Activated T-helper 9 cell treated with anti-CD3 and anti-CD28 coated beads, Interleukin-2, amount 50 U/mL, for 16 hours (primary cell): ENCODE measurements around the gene PRKAA1.
A peak's percentile ranks its signal among the peaks of the same experiment; 100 is the strongest.

Source experiments
- DNase-seq: peaks from one replicate; pipeline ENCODE4 v3.0.0-alpha.2; 2020; ENCODE audit warnings: low read depth

Gene PRKAA1

GRCh38 chr5:40780199-40780598 lies 18.0 kb downstream of the PRKAA1 start:
- DNase-seq = no peak

GRCh38 chr5:40779561-40779960 lies 18.6 kb downstream of the PRKAA1 start:
- no peak for DNase-seq

GRCh38 chr5:40778133-40778532 lies 20.0 kb downstream of the PRKAA1 start:
- DNase-seq = no peak

- no peak for DNase-seq
Observed at GRCh38 chr5:40776658-40776977, 21.6 kb downstream of the PRKAA1 start.

- no peak for DNase-seq
Observed at GRCh38 chr5:40775846-40776657, 22.1 kb downstream of the PRKAA1 start.

GRCh38 chr5:40775085-40775845 lies 22.9 kb downstream of the PRKAA1 start:
- no peak for DNase-seq

GRCh38 chr5:40774623-40775022 lies 23.6 kb downstream of the PRKAA1 start:
- no peak for DNase-seq

- no peak for DNase-seq
Observed at GRCh38 chr5:40770764-40771163, 27.4 kb downstream of the PRKAA1 start.

- DNase-seq = no peak
Observed at GRCh38 chr5:40762705-40763104, 35.5 kb downstream of the PRKAA1 start.

GRCh38 chr5:40757400-40757799 lies 40.8 kb downstream of the PRKAA1 start:
- DNase-seq = no peak

GRCh38 chr5:40755407-40756365 lies 42.5 kb downstream of the PRKAA1 start, which contains the start of gene TTC33:
Gene TTC33 (minus strand): TSS chr5:40755961. CDS start chr5:40747018, 8,943 bp downstream.
- peak; percentile 93 for DNase-seq

GRCh38 chr5:40755093-40755406 lies 43.1 kb downstream of the PRKAA1 start:
- peak; percentile 44 for DNase-seq

GRCh38 chr5:40754381-40755092 lies 43.6 kb downstream of the PRKAA1 start:
- DNase-seq = no peak

- DNase-seq = no peak
Observed at GRCh38 chr5:40746703-40747102, 51.5 kb downstream of the PRKAA1 start.

GRCh38 chr5:40743771-40744170 lies 54.4 kb downstream of the PRKAA1 start:
- DNase-seq = no peak

GRCh38 chr5:40738502-40738901 lies 59.7 kb downstream of the PRKAA1 start:
- DNase-seq = no peak

- DNase-seq = no peak
Observed at GRCh38 chr5:40736103-40736875, 61.9 kb downstream of the PRKAA1 start.

GRCh38 chr5:40735609-40736008 lies 62.6 kb downstream of the PRKAA1 start:
- DNase-seq = no peak

GRCh38 chr5:40734986-40735385 lies 63.2 kb downstream of the PRKAA1 start:
- DNase-seq = no peak

GRCh38 chr5:40733879-40734563 lies 64.2 kb downstream of the PRKAA1 start:
- DNase-seq = no peak
